Activated CD8-positive, alpha-beta memory T cell treated with anti-CD3 and anti-CD28 coated beads for 48 hours (primary cell): ENCODE measurements around the gene EDARADD.

Experiments used
- DNase-seq, 3 experiments: peaks; one replicate each; pipeline ENCODE4 v3.0.0-alpha.2; 2020; ENCODE audit warnings: low read depth in 2 of 3, low spot score in 2 of 3

Gene EDARADD

GRCh38 chr1:236511735-236512418, 117.8 kb downstream of the EDARADD start:
- no peak for DNase-seq

GRCh38 chr1:236514703-236515442, 120.8 kb downstream of the EDARADD start:
- no peak for DNase-seq

GRCh38 chr1:236515443-236515958, 121.4 kb downstream of the EDARADD start:
- no peak for DNase-seq

DNA sequence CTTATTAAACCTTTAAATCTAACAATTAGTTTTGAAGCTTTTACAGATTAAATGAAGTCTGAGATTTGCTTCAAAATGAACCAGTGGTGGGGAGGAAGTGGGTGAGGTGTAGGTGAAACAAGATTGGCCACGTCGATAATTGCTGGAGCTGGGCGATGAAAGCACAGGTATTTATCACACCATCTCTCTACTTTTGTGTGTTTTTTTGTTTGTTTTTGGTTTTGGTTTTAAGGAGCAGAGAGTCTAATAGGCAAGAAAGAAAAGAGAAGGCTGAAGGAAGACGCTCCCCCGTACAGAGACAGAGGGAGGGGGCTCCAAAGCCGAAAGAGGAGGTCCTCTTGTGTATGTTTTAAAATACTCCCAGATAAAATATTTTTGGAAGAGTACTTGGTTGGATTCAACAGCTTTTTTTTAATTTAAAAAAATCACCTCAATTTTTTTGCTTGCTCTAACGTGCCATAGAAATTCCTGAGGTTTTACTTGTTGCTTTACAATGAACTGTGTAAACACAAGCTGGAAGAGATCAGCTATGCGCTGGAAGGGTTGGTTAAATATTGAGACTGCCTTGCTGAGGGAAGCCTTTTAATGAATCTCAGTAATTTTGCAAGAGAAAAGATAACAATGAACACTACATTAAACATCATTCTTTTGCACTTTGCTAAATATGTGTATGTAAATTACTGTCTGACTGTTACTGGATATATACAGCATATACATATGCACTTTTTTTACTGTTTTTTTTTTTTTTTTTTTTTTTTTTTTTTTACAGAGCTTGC, 123.0 kb downstream of the EDARADD start:
- no peak for DNase-seq

- DNase-seq = no peak
These were observed 124.2 kb downstream of the EDARADD start for GRCh38 chr1:236518322-236518721.

DNA sequence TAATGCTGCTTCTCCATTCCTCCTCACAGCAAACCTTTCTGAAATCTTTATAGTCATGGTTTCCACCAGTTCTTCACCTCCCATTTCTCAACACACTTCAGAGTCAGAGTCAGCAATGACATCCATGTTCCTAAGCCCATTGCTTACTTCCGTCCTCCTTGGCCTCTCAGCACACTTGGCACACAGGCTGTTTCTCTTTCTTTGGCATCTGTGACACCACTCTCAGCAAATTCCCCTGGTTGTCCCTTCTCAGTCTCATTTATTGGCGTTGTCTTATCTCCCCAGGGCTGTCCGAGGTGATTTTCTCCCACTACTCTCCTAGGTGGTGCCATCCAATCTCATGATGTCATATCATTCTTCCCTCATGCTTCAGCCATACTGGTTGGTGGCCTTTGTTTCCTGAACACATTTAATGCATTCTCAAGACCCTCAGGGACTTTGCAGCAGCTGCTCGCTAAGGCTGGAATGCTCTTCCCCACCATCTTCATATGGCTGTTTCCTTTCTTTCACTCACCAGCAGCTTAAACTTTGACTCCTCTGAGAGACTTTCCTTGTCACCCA, 126.4 kb downstream of the EDARADD start:
- no peak for DNase-seq

- peak in 1 of 3 experiments; percentile 14 for DNase-seq
These were observed 129.0 kb downstream of the EDARADD start for GRCh38 chr1:236522937-236523703.

- DNase-seq = peak; percentile 67 to 89 (median 86)
These were observed 129.6 kb downstream of the EDARADD start, which contains the start of gene LGALS8 for GRCh38 chr1:236523704-236524141. TSS of gene LGALS8 (plus strand) at chr1:236523982. CDS start at chr1:236526071, 2,089 bp downstream.

DNA sequence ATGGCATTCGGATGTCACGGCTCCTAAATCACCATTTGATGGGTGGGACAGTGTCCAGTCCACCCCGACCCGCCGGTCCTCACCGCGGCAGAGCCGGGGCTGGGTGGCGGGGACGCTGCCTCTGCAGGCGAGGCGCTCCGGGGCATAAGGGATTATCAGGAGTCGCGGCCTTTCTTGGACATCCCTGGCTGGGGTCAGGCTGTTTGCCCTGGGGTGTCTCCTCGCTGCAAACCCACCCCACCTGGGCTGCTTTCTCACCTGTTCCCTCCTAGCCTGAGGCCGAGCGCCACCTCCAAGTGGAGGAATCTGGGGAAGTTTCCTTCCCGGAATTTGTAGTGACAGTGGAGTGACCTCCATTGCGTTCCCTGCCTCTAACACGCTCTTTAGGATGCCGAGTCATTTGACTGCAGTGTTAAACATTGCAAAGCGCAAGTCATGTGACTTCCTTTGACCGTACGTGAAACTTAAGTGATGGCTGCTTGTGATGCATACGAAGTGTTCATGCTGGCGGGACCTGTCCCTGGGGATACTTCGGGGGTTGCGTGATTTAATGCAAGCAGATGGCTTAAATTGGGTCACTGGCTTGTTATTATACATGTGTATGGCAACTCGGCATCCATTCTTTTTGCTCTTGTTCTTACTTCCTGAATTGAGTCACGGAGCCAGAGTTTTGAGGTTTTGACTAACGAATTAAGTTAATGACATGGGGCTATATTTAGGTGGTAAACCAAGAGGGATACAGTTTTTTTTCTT, 130.2 kb downstream of the EDARADD start:
- DNase-seq = peak in 2 of 3 experiments; percentile 20 to 38

GRCh38 chr1:236524895-236525184, 130.8 kb downstream of the EDARADD start:
- DNase-seq = no peak

GRCh38 chr1:236526079-236526478, 132.0 kb downstream of the EDARADD start:
- no peak for DNase-seq

- no peak for DNase-seq
These were observed 136.2 kb downstream of the EDARADD start for GRCh38 chr1:236530286-236530685.

DNA sequence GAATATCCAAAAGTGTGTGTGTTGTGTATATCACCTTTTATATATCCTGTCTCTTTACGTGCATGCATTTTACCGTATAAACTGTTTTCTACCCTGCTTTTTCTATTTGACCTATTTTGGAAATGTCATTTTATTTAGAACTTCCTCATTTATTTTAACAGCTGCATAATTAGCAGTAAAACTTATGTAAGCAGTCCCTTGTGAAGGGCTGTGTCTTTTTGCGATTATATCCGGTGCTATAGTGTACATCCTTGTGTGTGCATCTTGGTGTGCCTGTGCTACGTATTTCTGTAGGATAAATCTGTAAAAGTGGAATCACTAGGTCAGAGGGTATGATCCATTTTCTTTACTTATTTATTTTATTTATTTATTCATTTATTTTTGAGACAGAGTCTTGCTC, 136.9 kb downstream of the EDARADD start:
- DNase-seq = no peak

DNA sequence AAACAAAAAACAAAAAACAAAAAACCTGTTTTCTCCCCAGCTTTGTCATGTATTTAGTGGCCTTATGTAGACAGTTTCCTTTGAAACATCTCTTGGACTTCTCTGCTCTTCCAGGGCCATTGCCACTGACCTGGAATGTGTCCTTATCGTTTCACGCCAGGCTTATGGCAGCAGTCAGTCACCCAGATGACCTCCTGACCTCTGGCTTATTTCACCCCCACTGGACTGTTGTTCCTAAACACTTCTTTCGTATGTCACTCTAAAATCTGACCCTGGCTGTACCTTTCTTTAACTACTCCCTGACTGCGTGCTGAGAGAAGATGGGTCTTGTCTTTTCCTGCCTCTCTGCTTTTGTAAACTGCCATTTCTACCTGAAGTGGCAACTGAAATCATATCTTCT, 138.8 kb downstream of the EDARADD start:
- DNase-seq = no peak

GRCh38 chr1:236534151-236534651, 140.1 kb downstream of the EDARADD start:
- no peak for DNase-seq
